SK-N-SH (cell line): ENCODE measurements around the gene CYP26C1.

Experiments used
- CHD2 ChIP-seq: fragments of 150-350 bp; IDR thresholded peaks from 2 replicates; pipeline ENCODE4 v1.6.1; 2018; ENCODE audit warnings: low read length; ENCODE audit not compliant: partially characterized antibody
- EZH2phosphoT487 ChIP-seq: fragments of 200-600 bp; sonication (generic); IDR thresholded peaks from 2 replicates; pipeline ENCODE4 v1.6.1; 2017; ENCODE audit warnings: low read depth, mixed run types, mild to moderate bottlenecking, antibody characterized with exemption, moderate library complexity, borderline replicate concordance
- JUND ChIP-seq: IDR thresholded peaks from 2 replicates; pipeline ENCODE4 v1.4.0; 2012
- POLR2AphosphoS5 ChIP-seq: IDR thresholded peaks from 2 replicates; pipeline ENCODE4 v1.6.1; 2012; ENCODE audit warnings: low read depth, low read length
- TAF1 ChIP-seq: IDR thresholded peaks from 2 replicates; pipeline ENCODE4 v1.6.1; 2012; ENCODE audit warnings: low read depth, mild to moderate bottlenecking, low read length, moderate library complexity, borderline replicate concordance
- YY1 ChIP-seq: IDR thresholded peaks from 2 replicates; pipeline ENCODE4 v1.4.0; 2012; ENCODE audit warnings: low read depth, mild to moderate bottlenecking
- TF ChIP-seq, protein P1 (sequence below): fragments of 200-600 bp; sonication (generic); IDR thresholded peaks from 2 replicates; pipeline ENCODE4 v1.6.1; 2017; ENCODE audit warnings: antibody characterized with exemption, mild to moderate bottlenecking, moderate library complexity
- TF ChIP-seq, protein P2 (sequence below): IDR thresholded peaks from 2 replicates; pipeline ENCODE4 v1.4.0; 2012; ENCODE audit warnings: low read depth
- TF ChIP-seq, protein P3 (sequence below): IDR thresholded peaks from 2 replicates; pipeline ENCODE4 v1.6.1; 2012; ENCODE audit warnings: mild to moderate bottlenecking, low read depth, low read length, moderate library complexity
- TF ChIP-seq, protein P4 (sequence below): IDR thresholded peaks from 2 replicates; pipeline ENCODE4; 2012

DNA sequence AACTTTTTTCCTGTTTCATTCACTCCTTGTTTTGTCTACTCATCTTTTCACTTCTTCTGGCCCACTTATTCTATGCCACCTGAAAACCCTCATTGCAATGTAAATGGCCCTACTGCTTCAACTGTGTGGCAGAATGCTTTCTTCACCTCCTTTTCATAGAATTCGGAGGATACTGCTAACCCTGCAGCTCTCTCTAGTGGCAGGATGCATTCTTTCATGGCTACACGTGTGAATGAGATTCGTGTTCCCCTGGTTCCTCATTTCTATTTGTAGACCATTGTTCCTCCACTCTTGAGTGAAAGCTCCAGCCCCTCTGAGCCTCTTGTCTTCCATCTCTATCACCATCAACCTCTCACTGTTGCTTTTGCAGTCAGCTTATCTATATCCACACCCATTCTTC is 20.9 kb upstream of the CYP26C1 start:
- TF ChIP-seq POLR2AphosphoS5 (no peak), TAF1 (no peak), YY1 (no peak), JUND (no peak), CHD2 (no peak), EZH2phosphoT487 (no peak)
- TF ChIP-seq, protein P1, sequence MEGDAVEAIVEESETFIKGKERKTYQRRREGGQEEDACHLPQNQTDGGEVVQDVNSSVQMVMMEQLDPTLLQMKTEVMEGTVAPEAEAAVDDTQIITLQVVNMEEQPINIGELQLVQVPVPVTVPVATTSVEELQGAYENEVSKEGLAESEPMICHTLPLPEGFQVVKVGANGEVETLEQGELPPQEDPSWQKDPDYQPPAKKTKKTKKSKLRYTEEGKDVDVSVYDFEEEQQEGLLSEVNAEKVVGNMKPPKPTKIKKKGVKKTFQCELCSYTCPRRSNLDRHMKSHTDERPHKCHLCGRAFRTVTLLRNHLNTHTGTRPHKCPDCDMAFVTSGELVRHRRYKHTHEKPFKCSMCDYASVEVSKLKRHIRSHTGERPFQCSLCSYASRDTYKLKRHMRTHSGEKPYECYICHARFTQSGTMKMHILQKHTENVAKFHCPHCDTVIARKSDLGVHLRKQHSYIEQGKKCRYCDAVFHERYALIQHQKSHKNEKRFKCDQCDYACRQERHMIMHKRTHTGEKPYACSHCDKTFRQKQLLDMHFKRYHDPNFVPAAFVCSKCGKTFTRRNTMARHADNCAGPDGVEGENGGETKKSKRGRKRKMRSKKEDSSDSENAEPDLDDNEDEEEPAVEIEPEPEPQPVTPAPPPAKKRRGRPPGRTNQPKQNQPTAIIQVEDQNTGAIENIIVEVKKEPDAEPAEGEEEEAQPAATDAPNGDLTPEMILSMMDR: peak; percentile 56
- TF ChIP-seq, protein P2, sequence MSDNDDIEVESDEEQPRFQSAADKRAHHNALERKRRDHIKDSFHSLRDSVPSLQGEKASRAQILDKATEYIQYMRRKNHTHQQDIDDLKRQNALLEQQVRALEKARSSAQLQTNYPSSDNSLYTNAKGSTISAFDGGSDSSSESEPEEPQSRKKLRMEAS: no peak
- TF ChIP-seq, protein P3, sequence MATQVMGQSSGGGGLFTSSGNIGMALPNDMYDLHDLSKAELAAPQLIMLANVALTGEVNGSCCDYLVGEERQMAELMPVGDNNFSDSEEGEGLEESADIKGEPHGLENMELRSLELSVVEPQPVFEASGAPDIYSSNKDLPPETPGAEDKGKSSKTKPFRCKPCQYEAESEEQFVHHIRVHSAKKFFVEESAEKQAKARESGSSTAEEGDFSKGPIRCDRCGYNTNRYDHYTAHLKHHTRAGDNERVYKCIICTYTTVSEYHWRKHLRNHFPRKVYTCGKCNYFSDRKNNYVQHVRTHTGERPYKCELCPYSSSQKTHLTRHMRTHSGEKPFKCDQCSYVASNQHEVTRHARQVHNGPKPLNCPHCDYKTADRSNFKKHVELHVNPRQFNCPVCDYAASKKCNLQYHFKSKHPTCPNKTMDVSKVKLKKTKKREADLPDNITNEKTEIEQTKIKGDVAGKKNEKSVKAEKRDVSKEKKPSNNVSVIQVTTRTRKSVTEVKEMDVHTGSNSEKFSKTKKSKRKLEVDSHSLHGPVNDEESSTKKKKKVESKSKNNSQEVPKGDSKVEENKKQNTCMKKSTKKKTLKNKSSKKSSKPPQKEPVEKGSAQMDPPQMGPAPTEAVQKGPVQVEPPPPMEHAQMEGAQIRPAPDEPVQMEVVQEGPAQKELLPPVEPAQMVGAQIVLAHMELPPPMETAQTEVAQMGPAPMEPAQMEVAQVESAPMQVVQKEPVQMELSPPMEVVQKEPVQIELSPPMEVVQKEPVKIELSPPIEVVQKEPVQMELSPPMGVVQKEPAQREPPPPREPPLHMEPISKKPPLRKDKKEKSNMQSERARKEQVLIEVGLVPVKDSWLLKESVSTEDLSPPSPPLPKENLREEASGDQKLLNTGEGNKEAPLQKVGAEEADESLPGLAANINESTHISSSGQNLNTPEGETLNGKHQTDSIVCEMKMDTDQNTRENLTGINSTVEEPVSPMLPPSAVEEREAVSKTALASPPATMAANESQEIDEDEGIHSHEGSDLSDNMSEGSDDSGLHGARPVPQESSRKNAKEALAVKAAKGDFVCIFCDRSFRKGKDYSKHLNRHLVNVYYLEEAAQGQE: no peak
- TF ChIP-seq, protein P4, sequence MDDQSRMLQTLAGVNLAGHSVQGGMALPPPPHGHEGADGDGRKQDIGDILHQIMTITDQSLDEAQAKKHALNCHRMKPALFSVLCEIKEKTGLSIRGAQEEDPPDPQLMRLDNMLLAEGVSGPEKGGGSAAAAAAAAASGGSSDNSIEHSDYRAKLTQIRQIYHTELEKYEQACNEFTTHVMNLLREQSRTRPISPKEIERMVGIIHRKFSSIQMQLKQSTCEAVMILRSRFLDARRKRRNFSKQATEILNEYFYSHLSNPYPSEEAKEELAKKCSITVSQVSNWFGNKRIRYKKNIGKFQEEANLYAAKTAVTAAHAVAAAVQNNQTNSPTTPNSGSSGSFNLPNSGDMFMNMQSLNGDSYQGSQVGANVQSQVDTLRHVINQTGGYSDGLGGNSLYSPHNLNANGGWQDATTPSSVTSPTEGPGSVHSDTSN: no peak
